Right cardiac atrium (tissue), 5 donors: Measurements from ENCODE around the gene CXorf65. TPM values are rescaled to one million over a fixed set of nuclear protein-coding genes. Genes with fewer than 3 reads are reported as not detected.

ENCODE experiments used
- ATAC-seq, 2 donors: fragments of 200-7000 bp; cut with Tn5 transposase; one replicate each; pipeline versions ENCODE4 v1.8.0 to v1.9.1; 2020; ENCODE audit warnings: moderate library complexity in 2 of 2, mild to moderate bottlenecking in 1 of 2
- DNase-seq, 3 donors: peaks; one replicate each; pipeline ENCODE4 v3.0.0-alpha.2; 2020
- H3K27ac ChIP-seq: one replicate; pipeline ENCODE4 v1.5.1; 2013; ENCODE audit warnings: mild to moderate bottlenecking, low read length, control low read depth, moderate library complexity
- H3K27me3 ChIP-seq: one replicate; pipeline ENCODE4 v1.6.1; 2013; ENCODE audit not compliant: control insufficient read depth, insufficient read depth
- H3K4me1 ChIP-seq: one replicate; pipeline ENCODE4 v1.6.1; 2013; ENCODE audit warnings: low read length; ENCODE audit not compliant: control insufficient read depth, insufficient read depth
- H3K4me3 ChIP-seq: one replicate; pipeline ENCODE4 v1.5.1; 2013; ENCODE audit warnings: low read length, control low read depth
- H3K9me3 ChIP-seq: one replicate; pipeline ENCODE4 v1.6.1; 2013; ENCODE audit warnings: low read length; ENCODE audit not compliant: control insufficient read depth
- WGBS: extraction: QIAGEN DNeasy Blood & Tissue Kit; methylation state at CpG from one replicate; pipeline ENCODE4 v1.1.7; 2013; 5-methylcytosine and 5-hydroxymethylcytosine counted together
- intact Hi-C, 4 donors: fragments of 100-400 bp; cut with DNase I; formaldehyde crosslinking; loops; one replicate each; pipeline versions ENCODE4 v1.11.0 to v1.14.0; 2022 to 2023
- polyA plus RNA-seq: library from polyadenylated mRNA; stranded (reverse); fragments of 200-250 nt; gene quantifications from one replicate; pipeline ENCODE4 v1.2.3, GENCODE V29; 2013
- total RNA-seq, 4 donors: library from RNA; stranded (reverse); fragmentation: NEBNext Ultra II Directional; extraction: Animal tissue kit (Norgen Biotek cat#: 25700); gene quantifications; one replicate each; pipeline ENCODE4 v1.2.1, GENCODE V29; 2021
- donor health status: healthy with polysubstance abuse.
- donor health status: DM: no; HTN: yes; CAD: no.
- donor health status: DM: no; HTN: no; CAD: no.
- donor health status: DM: no; HTN: yes; CAD: no; lungs with severe emphysema.
- donor health status: DM: yes; HTN: yes; CAD: no.

The CXorf65 gene
- total and polyA plus RNA-seq, 5 donors: 0.71 TPM; not detected in 4

DNA sequence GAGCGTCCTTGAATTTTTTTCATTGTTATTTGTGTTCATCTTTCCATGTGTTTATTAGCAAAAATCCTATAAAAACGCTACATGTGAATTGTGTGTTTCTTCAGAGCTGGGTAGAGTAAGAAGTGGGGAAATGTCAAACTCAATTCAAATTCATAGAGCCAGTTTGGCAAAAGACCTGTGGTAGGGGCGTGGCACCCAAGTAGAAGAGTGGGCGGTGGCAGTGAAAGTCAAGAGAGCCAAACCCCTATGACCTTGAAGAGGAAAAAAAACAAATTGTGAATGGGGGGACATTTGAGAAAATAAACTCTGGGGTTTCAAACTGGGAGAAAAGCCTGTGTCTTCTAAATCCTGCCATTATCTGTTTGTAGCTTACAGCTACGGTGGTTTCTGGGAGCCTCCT is 15.3 kb downstream of the CXorf65 start:
- ATAC-seq: no peak
- 85% methylated on average over 5 of the region's 5 CpGs for WGBS
- H3K27me3 ChIP-seq: no peaks in the 10 kb centered on the region

DNA sequence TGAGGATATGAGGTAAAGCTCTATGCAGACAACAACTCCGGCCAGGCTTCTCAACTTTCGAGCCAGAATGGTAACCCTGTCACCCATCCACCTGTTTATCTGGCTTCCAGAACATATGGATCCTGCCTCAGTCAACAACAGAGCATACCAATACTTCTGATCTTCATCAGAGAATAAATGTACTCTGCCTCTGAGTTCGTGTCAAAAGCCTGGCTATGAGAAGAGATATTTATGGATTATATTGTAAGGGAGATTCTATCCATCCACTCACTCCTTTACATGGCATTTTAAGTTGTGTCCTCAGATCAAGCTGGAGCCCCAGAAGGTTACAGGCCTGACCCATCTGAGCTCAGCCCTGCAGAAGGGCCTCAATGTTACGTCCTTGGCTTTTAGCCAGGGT is 20.6 kb downstream of the CXorf65 start:
- Histone ChIP-seq H3K27me3 (no peaks in the 10 kb centered on the region), H3K4me1 (no peaks in the 10 kb centered on the region), H3K9me3 (no peaks in the 10 kb centered on the region), H3K4me3 (no peak overlapping the region), H3K27ac (no peak overlapping the region)
- 60% methylated on average over 4 of the region's 4 CpGs for WGBS
- DNase-seq: no peak
- no peak for ATAC-seq
- intact Hi-C loops: no loop called here

More for the DNA sequence above, 15.3 kb downstream of the CXorf65 start:
- Histone ChIP-seq H3K4me1 (peaks cover 3% of the 10 kb centered on the region), H3K4me3 (no peak overlapping the region), H3K9me3 (no peaks in the 10 kb centered on the region), H3K27ac (no peak overlapping the region)
- DNase-seq: no peak
- intact Hi-C loops: loop anchor here in 2 of 4 donors (10.0 kb wide), 1 partner anchor 84 kb away; no protein-coding TSS in a partner anchor

DNA sequence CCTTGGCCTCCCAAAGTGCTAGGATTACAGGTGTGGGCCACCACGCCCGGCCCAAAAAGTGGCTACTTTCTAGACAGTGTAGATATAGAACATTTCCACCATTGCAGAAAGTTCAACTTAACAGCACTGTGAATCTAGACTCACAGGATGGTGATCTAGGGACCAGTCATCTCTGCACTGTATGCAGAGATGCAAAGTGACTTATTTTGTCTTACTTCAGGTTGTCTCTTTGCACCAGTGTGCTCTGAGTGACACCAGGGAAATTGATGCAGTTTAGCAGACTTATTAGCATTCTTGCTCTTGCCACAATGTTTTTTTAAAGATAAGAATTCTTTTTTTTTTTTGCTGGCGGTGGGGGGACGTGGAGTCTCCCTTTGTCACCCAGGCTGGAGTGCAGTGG is 23.7 kb downstream of the CXorf65 start:
- WGBS: 80% methylated on average over 4 of the region's 4 CpGs

DNA sequence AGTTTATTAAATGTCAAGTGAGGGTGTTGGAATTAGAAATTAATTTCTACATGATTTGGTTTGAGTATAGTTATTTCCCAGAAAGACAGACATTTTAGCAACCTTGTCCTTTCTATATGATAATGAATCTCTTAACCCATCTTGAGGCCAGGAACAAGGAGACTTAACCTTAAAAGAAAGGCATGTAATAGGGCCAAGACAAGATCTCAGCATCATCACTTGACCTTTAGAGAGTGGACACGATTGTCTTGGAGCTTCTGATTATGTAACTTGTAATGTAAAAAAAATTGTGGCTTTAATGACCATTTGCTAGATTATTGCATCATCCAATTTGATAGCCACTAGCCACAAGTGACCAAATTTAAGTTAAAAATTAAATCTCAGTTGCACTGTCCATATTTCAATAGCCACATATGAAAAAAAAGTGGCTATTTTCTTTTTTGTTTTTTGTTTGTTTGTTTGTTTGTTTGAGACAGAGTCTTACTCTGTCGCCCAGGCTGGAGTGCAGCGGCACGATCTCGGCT is 24.4 kb downstream of the CXorf65 start:
- H3K4me1 ChIP-seq: no peaks in the 10 kb centered on the region
- 82% methylated on average over 5 of the region's 5 CpGs for WGBS

More for the DNA sequence above, 23.7 kb downstream of the CXorf65 start:
- Histone ChIP-seq H3K4me1 (no peaks in the 10 kb centered on the region), H3K27ac (no peak overlapping the region), H3K4me3 (no peak overlapping the region), H3K27me3 (no peaks in the 10 kb centered on the region), H3K9me3 (no peaks in the 10 kb centered on the region)
- no peak for DNase-seq
- intact Hi-C loops: no loop called here
- ATAC-seq: no peak

DNA sequence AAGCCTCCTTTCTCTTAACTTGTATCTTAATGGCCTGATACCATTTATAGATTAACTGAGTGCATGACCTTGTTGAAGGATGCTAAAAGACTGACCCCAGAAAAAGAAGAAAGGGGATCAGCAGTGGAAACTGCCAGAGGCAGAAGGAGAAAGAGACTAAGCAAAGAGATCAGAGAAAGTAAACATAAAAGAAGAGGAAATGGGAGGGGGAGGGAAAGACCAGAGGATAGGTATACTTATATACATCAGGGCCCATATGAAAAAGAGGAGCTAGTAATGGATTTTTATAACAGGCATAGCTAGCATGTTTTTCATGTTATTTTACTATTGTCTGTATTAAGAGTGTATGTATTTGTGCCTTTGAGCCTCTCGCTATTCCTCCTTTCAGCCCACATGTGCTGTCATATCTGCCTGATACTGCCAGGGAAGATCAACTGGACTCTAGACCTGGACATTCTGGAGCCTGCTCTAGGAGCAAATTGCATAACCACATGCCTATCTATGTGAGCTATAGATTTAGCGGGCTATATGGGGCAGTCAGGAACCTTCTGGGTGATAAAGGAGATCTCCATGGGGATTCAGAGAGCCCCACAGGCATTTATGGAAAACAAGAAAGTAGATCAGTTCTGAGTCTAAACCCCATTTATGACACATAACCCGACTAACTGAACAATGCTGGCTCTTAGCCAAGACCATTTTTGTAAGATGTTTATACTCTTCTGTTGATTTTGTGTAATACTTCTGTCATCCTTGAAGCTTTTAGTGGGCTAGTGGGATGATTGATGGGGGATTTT is 25.0 kb downstream of the CXorf65 start:
- no peak for DNase-seq
- no peak for ATAC-seq

More for the DNA sequence above, 24.4 kb downstream of the CXorf65 start:
- no peak for DNase-seq
- no peaks in the 10 kb centered on the region for H3K27me3 ChIP-seq
- H3K27ac ChIP-seq: no peak overlapping the region
- H3K4me3 ChIP-seq: no peak overlapping the region
- intact Hi-C loops: no loop called here
- no peak for ATAC-seq
- no peaks in the 10 kb centered on the region for H3K9me3 ChIP-seq

DNA sequence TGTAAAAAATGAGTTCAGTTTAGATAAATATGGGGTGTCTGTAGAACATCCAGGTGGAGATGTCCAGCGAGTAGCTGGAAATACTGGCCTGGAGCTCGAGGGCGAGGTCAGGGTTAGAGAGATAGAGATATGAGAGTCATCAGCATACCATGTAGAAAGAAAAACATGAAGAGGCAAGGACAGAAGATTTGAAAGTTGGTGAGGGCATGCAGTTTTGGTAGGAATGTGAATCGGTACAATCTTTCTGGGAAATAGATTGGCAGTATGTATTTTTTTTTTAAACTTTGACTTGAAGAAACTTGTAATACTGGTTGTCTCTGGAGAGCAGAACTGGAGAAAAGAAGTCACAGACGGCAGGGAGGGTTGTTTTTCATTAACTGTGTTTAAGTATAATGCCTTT is 36.0 kb downstream of the CXorf65 start:
- intact Hi-C loops: no loop called here
- no peaks in the 10 kb centered on the region for H3K9me3 ChIP-seq
- H3K27me3 ChIP-seq: no peaks in the 10 kb centered on the region
- H3K4me3 ChIP-seq: no peak overlapping the region
- H3K4me1 ChIP-seq: no peaks in the 10 kb centered on the region
- no peak for DNase-seq
- H3K27ac ChIP-seq: no peak overlapping the region
- ATAC-seq: no peak
- WGBS: 52% methylated on average over 5 of the region's 5 CpGs

More for the DNA sequence above, 25.0 kb downstream of the CXorf65 start:
- Histone ChIP-seq H3K27me3 (no peaks in the 10 kb centered on the region), H3K9me3 (no peaks in the 10 kb centered on the region), H3K4me3 (no peak overlapping the region), H3K4me1 (no peaks in the 10 kb centered on the region), H3K27ac (no peak overlapping the region)
- intact Hi-C loops: no loop called here
- 46% methylated on average over 3 of the region's 3 CpGs for WGBS

DNA sequence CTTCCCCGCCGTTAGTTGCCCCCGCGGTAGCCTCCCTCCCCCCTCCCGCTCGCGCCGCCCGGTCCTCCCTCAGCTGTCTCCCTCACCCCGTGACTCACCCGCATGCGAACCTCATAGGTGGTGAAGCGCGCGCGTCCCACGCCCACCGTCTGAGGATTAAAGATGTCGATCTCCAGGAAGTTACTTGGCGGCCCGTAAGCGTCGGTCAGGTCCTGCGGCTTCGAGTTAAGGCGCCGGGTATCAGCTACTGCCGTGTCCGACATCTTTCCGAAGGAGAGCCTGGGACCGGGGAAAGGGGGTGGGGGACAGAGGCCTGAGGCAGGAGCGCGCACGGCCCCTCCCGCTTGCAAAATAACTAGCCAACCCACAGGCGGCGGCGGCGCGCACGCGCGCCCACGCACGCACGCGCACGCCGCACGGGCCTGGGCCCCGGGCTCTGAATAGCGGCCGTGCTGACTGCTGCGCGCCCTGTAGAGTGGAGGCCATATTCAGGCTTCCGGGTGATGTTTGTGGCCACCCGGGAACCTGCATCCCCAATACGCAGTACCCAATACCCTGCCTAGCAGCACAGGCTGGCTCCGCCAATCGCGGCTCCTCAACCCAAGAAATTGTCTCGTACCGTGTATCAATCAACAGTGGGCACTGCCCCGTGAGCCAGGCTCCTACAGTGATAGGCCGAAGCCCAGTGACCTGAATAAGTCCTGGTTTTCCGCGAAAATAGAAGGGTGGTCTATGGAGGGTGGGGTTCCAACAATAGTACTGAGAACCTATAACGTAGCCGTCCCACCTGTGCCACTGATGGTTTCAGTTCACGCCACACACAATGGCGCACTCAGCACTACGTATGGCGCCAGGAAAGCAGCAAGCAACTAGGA is 38.3 kb downstream of the CXorf65 start, which contains the start of gene SNX12:
Gene SNX12, minus strand, starts transcription at position 291 of the 875 bp plus-strand sequence. Its CDS starts 28 bp downstream, at position 263.
- no peaks in the 10 kb centered on the region for H3K27me3 ChIP-seq
- H3K4me3 ChIP-seq: peak within 1 kb of the TSS; percentile 92
- intact Hi-C loops: no loop called here
- no peaks in the 10 kb centered on the region for H3K4me1 ChIP-seq
- H3K27ac ChIP-seq: peak within 1 kb of the TSS; percentile 95
- DNase-seq (peak; percentile 91 to 97 (median 95)), ATAC-seq (peak; percentile 99)
- WGBS: under 1% methylated on average over 73 of the region's 73 CpGs
- H3K9me3 ChIP-seq: no peaks in the 10 kb centered on the region

DNA sequence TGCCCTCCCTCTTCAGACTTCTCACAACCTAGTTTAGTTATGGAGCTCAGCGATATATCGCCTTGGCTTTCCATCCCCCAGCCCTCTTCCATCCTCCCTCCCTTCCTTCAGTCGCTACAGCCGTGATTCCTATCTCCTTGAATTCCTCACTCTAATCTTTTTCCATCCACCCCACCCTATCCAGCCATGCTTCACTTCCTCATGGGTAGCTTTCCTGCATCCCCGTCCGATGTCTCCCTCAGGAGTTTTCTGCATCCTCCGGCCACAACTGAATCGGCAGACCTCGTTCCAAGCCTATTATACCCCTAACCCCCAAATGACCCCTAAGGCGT is 38.9 kb downstream of the CXorf65 start:
- Histone ChIP-seq H3K4me1 (no peaks in the 10 kb centered on the region), H3K9me3 (no peaks in the 10 kb centered on the region), H3K27ac (peak overlapping the region; percentile 95), H3K4me3 (peak overlapping the region; percentile 92), H3K27me3 (no peaks in the 10 kb centered on the region)
- under 1% methylated on average over 10 of the region's 10 CpGs for WGBS
- no peak for DNase-seq
- ATAC-seq: peak; percentile 3 to 49
- intact Hi-C loops: no loop called here

DNA sequence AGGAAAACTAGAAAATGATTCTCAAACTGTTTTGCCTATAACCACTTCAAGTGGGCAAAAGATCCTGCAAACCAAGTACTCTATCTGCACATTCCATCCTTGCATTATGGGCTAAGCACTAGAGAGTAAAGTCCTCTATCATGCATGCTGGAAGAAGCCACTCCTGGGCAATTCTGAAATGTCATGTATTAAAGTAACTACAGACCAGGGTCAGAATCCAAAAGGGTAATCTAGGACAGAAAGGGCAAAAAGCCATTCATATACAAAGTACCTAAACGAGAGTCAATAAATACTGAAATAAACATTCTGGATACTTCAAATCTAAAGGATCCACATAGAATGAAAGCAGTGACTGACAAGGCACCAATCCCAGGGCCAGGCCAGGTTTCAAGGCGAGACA is 39.5 kb downstream of the CXorf65 start:
- H3K4me1 ChIP-seq: no peaks in the 10 kb centered on the region
- H3K27ac ChIP-seq: peak overlapping the region; percentile 95
- H3K27me3 ChIP-seq: no peaks in the 10 kb centered on the region
- 10% methylated on average over 2 of the region's 2 CpGs for WGBS
- H3K9me3 ChIP-seq: no peaks in the 10 kb centered on the region
- ATAC-seq: no peak
- peak overlapping the region; percentile 92 for H3K4me3 ChIP-seq
- intact Hi-C loops: no loop called here
- no peak for DNase-seq

DNA sequence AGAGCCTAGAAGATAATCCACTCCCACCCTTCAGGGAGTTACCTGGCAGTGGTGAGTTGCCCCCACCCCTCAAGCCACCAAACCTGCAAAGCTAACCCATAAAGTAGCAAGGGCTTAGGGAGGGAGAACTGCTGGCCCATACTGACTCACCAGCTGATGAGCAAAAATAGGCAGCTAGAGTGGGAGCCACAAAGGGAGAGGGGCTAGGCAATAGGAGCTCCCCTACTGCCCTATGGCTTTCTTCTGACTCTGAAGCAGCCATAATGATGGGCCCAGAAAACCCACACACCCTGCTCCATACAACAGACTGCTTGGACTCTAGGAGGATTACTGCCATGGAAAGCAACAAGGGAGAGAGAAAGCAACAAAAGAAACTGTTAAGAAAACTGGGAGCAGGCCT is 46.4 kb downstream of the CXorf65 start:
- DNase-seq: no peak
- ATAC-seq: no peak
- Histone ChIP-seq H3K27me3 (no peaks in the 10 kb centered on the region), H3K4me1 (no peaks in the 10 kb centered on the region), H3K27ac (no peak overlapping the region), H3K4me3 (no peak overlapping the region), H3K9me3 (no peaks in the 10 kb centered on the region)
- intact Hi-C loops: no loop called here
